Renal pelvis (tissue), 4 donors: Measurements from ENCODE around the gene TNFRSF19. TPM values are rescaled to one million over a fixed set of nuclear protein-coding genes. Genes with fewer than 3 reads are reported as not detected.

Source experiments
- DNase-seq: peaks from one replicate; pipeline ENCODE4 v3.0.0-alpha.2; 2013
- polyA plus RNA-seq, 3 donors: library from polyadenylated mRNA; unstranded; fragments of 120-200 nt; gene quantifications; one replicate each; pipeline ENCODE4 v1.2.1, GENCODE V29; 2013; ENCODE audit not compliant: insufficient read length in 3 of 3

TNFRSF19 gene
- polyA plus RNA-seq, 3 donors = 46.6 to 51.2 (median 46.7) TPM

- no peak for DNase-seq
Measured at GRCh38 chr13:23623394-23623793, 53.2 kb downstream of the TNFRSF19 start.

GRCh38 chr13:23626700-23627099, 56.5 kb downstream of the TNFRSF19 start:
- DNase-seq = no peak

- no peak for DNase-seq
Measured at GRCh38 chr13:23627410-23627809, 57.2 kb downstream of the TNFRSF19 start.

- no peak for DNase-seq
Measured at GRCh38 chr13:23628250-23628649, 58.0 kb downstream of the TNFRSF19 start.

GRCh38 chr13:23628765-23629565, 58.8 kb downstream of the TNFRSF19 start:
- no peak for DNase-seq

- DNase-seq = no peak
Measured at GRCh38 chr13:23629566-23630272, 59.5 kb downstream of the TNFRSF19 start.

- DNase-seq = no peak
Measured at GRCh38 chr13:23630349-23631093, 60.3 kb downstream of the TNFRSF19 start.

GRCh38 chr13:23631311-23632047, 61.3 kb downstream of the TNFRSF19 start:
- no peak for DNase-seq

GRCh38 chr13:23632048-23632582, 61.9 kb downstream of the TNFRSF19 start:
- DNase-seq = no peak

- no peak for DNase-seq
Measured at GRCh38 chr13:23632741-23633140, 62.5 kb downstream of the TNFRSF19 start.

GRCh38 chr13:23634897-23635296, 64.7 kb downstream of the TNFRSF19 start:
- DNase-seq = no peak

- no peak for DNase-seq
Measured at GRCh38 chr13:23636360-23636759, 66.1 kb downstream of the TNFRSF19 start.

GRCh38 chr13:23637829-23638228, 67.6 kb downstream of the TNFRSF19 start:
- DNase-seq = no peak

- DNase-seq = no peak
Measured at GRCh38 chr13:23639674-23640073, 69.5 kb downstream of the TNFRSF19 start.

GRCh38 chr13:23642110-23642509, 71.9 kb downstream of the TNFRSF19 start:
- DNase-seq = no peak

- DNase-seq = no peak
Measured at GRCh38 chr13:23643338-23644125, 73.3 kb downstream of the TNFRSF19 start.

- no peak for DNase-seq
Measured at GRCh38 chr13:23644126-23644419, 73.9 kb downstream of the TNFRSF19 start.

- no peak for DNase-seq
Measured at GRCh38 chr13:23644527-23645138, 74.4 kb downstream of the TNFRSF19 start.

- no peak for DNase-seq
Measured at GRCh38 chr13:23645851-23646250, 75.6 kb downstream of the TNFRSF19 start.

GRCh38 chr13:23651439-23651838, 81.2 kb downstream of the TNFRSF19 start:
- DNase-seq = no peak

- DNase-seq = no peak
Measured at GRCh38 chr13:23651887-23652286, 81.7 kb downstream of the TNFRSF19 start.
